Neutrophil (primary cell): ENCODE measurements around the gene NUPR1.
"Not testable (repeated sequence)": the region's sequence is repeated elsewhere in the genome, so short reads cannot be mapped to it uniquely, and the experiment has no call there.

Experiments
- H3K27ac ChIP-seq: fragments of 200-600 bp; sonication (generic); 2 replicates; pipeline ENCODE4 v1.5.1; 2016; ENCODE audit warnings: mild to moderate bottlenecking, moderate library complexity
- H3K27me3 ChIP-seq: fragments of 200-600 bp; sonication (generic); 2 replicates; pipeline ENCODE4 v1.6.0; 2016; ENCODE audit warnings: mild to moderate bottlenecking
- H3K36me3 ChIP-seq: fragments of 200-600 bp; sonication (generic); 2 replicates; pipeline ENCODE4 v1.5.1; 2017
- H3K4me1 ChIP-seq, 2 experiments: fragments of 200-600 bp in 1 of 2; sonication (generic) in 1 of 2; 1 replicate in 1 of 2; 2 replicates in 1 of 2; pipeline versions ENCODE4 v1.5.1 to v1.6.1; 2013 to 2016; ENCODE audit warnings: low read depth in 1 of 2, low read length in 1 of 2, mild to moderate bottlenecking in 1 of 2, moderate library complexity in 1 of 2; ENCODE audit not compliant: control insufficient read depth in 1 of 2, insufficient read depth in 1 of 2
- H3K4me3 ChIP-seq, 2 experiments: fragments of 200-600 bp in 1 of 2; sonication (generic) in 1 of 2; 1 replicate in 1 of 2; 2 replicates in 1 of 2; pipeline ENCODE4 v1.5.1; 2013 to 2016; ENCODE audit warnings: low read depth in 1 of 2, low read length in 1 of 2, mild to moderate bottlenecking in 1 of 2, moderate library complexity in 1 of 2
- H3K9me3 ChIP-seq: fragments of 200-600 bp; sonication (generic); 2 replicates; pipeline ENCODE4 v1.5.1; 2016
- CTCF ChIP-seq: fragments of 200-600 bp; sonication (generic); IDR thresholded peaks from 2 replicates; pipeline ENCODE4 v1.5.1; 2016; ENCODE audit warnings: antibody characterized with exemption

NUPR1 gene

GRCh38 chr16:28491230-28491969 is 47.4 kb downstream of the NUPR1 start:
- Histone ChIP-seq H3K9me3 (no peaks in the 10 kb centered on the region), H3K4me3 (peak overlapping the region; percentile 83 to 88), H3K27ac (peak overlapping the region; percentile 100), H3K36me3 (peaks cover 37% of the 10 kb centered on the region), H3K4me1 (peaks cover 43 to 56% of the 10 kb centered on the region in 2 experiments), H3K27me3 (no peaks in the 10 kb centered on the region)
- no peak for TF ChIP-seq CTCF

GRCh38 chr16:28486266-28486665 is 52.5 kb downstream of the NUPR1 start:
- Histone ChIP-seq H3K27ac (no peak overlapping the region), H3K4me1 (peaks cover 7 to 8% of the 10 kb centered on the region in 2 experiments), H3K9me3 (no peaks in the 10 kb centered on the region), H3K4me3 (no peak overlapping the region), H3K36me3 (peaks cover 82% of the 10 kb centered on the region), H3K27me3 (no peaks in the 10 kb centered on the region)
- no peak for TF ChIP-seq CTCF

- not testable (repeated sequence) for H3K9me3 ChIP-seq, H3K4me3 ChIP-seq, H3K4me1 ChIP-seq, H3K27ac ChIP-seq, H3K27me3 ChIP-seq
- H3K36me3 ChIP-seq = peaks cover 97% of the 10 kb centered on the region
Measured at GRCh38 chr16:28483361-28483760, 55.4 kb downstream of the NUPR1 start.
